Measurements from ENCODE around the gene POLL. TPM values are rescaled to one million over a fixed set of nuclear protein-coding genes. Genes with fewer than 3 reads are reported as not detected.

POLL gene
- total RNA-seq, 1 donor from 2014 or later, result 22.8 TPM

- H2AFZ ChIP-seq (replicated peaks), result no peak overlapping the region
- Mint-ChIP-seq H3K27ac (no peak overlapping the region), H3K4me1 (peaks cover 12% of the 10 kb centered on the region), H3K9me3 (peaks cover 2% of the 10 kb centered on the region), H3K36me3 (peaks cover 18% of the 10 kb centered on the region), H3K4me3 (no peak overlapping the region), H3K27me3 (ENCODE audit: insufficient read depth, low read depth) (peaks cover 4% of the 10 kb centered on the region)
- H3K27ac ChIP-seq, result peak overlapping the region; percentile 68
- TF ChIP-seq CTCF (IDR thresholded peaks at IDR 0.05) (no peak), EZH2 (IDR thresholded peaks at IDR 0.05) (no peak), EZH2phosphoT487 (IDR thresholded peaks at IDR 0.05) (no peak)
- DNase-seq (ENCODE audit: low spot score), result peak; percentile 68
- H3K4me3 ChIP-seq, result no peak overlapping the region
- H3F3A ChIP-seq (ENCODE audit: low read depth), result peaks cover 19% of the 10 kb centered on the region
- H3K9ac ChIP-seq, result no peak overlapping the region
- H3K4me2 ChIP-seq, result peak overlapping the region; percentile 48
- no peaks in the 10 kb centered on the region for H3K27me3 ChIP-seq
- no peaks in the 10 kb centered on the region for H3K9me3 ChIP-seq (ENCODE audit: low read depth)
- H3K79me2 ChIP-seq (ENCODE audit: low read depth), result no peaks in the 10 kb centered on the region
- peaks cover 34% of the 10 kb centered on the region for H3K4me1 ChIP-seq
- H3K36me3 ChIP-seq, result peaks cover 4% of the 10 kb centered on the region
- peaks cover 7% of the 10 kb centered on the region for H4K20me1 ChIP-seq (ENCODE audit: low read depth)
Measured at GRCh38 chr10:101629837-101630632, 42.0 kb upstream of the POLL start.

GRCh38 chr10:101625821-101626412 is 37.9 kb upstream of the POLL start:
- no peak overlapping the region for H3K4me3 Mint-ChIP-seq
- Histone ChIP-seq H3K9me3 (ENCODE audit: low read depth) (no peaks in the 10 kb centered on the region), H3K79me2 (ENCODE audit: low read depth) (no peaks in the 10 kb centered on the region), H3K27ac (no peak overlapping the region), H3K36me3 (peaks cover 7% of the 10 kb centered on the region), H3F3A (ENCODE audit: low read depth) (peaks cover 15% of the 10 kb centered on the region), H3K4me2 (no peak overlapping the region), H3K4me1 (peaks cover 27% of the 10 kb centered on the region), H3K9ac (no peak overlapping the region), H4K20me1 (ENCODE audit: low read depth) (peaks cover 7% of the 10 kb centered on the region), H3K4me3 (no peak overlapping the region), H2AFZ (replicated peaks) (no peak overlapping the region), H3K27me3 (no peaks in the 10 kb centered on the region)
- H3K4me1 Mint-ChIP-seq, result peaks cover 12% of the 10 kb centered on the region
- DNase-seq (ENCODE audit: low spot score), result no peak
- no peaks in the 10 kb centered on the region for H3K9me3 Mint-ChIP-seq
- H3K27ac Mint-ChIP-seq, result no peak overlapping the region
- TF ChIP-seq CTCF (IDR thresholded peaks at IDR 0.05) (no peak), EZH2phosphoT487 (IDR thresholded peaks at IDR 0.05) (no peak), EZH2 (IDR thresholded peaks at IDR 0.05) (no peak)
- peaks cover 4% of the 10 kb centered on the region for H3K27me3 Mint-ChIP-seq (ENCODE audit: insufficient read depth, low read depth)
- peaks cover 15% of the 10 kb centered on the region for H3K36me3 Mint-ChIP-seq

DNA sequence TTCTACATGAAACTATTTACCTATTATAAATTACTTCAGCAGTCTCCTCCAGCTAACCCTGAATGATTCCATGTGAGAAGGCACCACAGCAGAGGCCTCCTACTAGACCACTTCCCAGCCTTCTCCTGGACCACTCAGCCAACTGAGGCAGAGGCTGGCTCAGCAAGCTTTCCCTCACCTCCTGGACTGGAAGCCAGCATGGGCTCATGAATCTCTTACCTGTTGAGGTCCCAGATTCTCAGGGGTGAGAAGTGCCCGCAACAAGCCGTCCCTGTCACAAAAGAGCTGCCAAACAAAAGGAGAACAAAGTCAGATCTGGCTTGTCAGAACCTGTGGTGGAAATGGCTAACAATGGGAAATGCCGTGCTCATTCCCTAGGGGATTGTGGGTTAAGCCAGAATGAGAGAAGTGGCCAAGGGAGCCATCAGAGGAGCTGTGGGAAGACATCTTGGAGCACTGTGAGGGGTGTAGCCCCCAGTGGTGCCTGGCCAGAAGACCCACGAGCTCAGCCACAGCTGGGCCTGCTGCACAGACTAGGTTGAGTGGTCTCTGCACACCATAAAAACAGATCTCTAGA is 36.6 kb upstream of the POLL start:
- no peaks in the 10 kb centered on the region for H3K9me3 ChIP-seq (ENCODE audit: low read depth)
- no peak overlapping the region for H3K4me2 ChIP-seq
- H3K27me3 ChIP-seq, result no peaks in the 10 kb centered on the region
- H3K27ac ChIP-seq, result no peak overlapping the region
- H3K27ac Mint-ChIP-seq, result no peak overlapping the region
- H3K9me3 Mint-ChIP-seq, result no peaks in the 10 kb centered on the region
- peaks cover 7% of the 10 kb centered on the region for H3K27me3 Mint-ChIP-seq (ENCODE audit: insufficient read depth, low read depth)
- H3K4me1 ChIP-seq, result peaks cover 26% of the 10 kb centered on the region
- H3K9ac ChIP-seq, result no peak overlapping the region
- TF ChIP-seq EZH2phosphoT487 (IDR thresholded peaks at IDR 0.05), result no peak
- TF ChIP-seq EZH2 (IDR thresholded peaks at IDR 0.05), result no peak
- TF ChIP-seq CTCF (IDR thresholded peaks at IDR 0.05), result no peak
- H4K20me1 ChIP-seq (ENCODE audit: low read depth), result no peaks in the 10 kb centered on the region
- H2AFZ ChIP-seq (replicated peaks), result no peak overlapping the region
- peaks cover 11% of the 10 kb centered on the region for H3F3A ChIP-seq (ENCODE audit: low read depth)
- H3K4me3 ChIP-seq, result no peak overlapping the region
- no peak for DNase-seq (ENCODE audit: low spot score)
- H3K4me1 Mint-ChIP-seq, result peaks cover 9% of the 10 kb centered on the region
- peaks cover 13% of the 10 kb centered on the region for H3K36me3 Mint-ChIP-seq
- H3K79me2 ChIP-seq (ENCODE audit: low read depth), result no peaks in the 10 kb centered on the region
- H3K36me3 ChIP-seq, result peaks cover 7% of the 10 kb centered on the region
- no peak overlapping the region for H3K4me3 Mint-ChIP-seq
